GM23338 (cell line): Measurements from ENCODE around the gene HPS3.

ENCODE experiments used
- CREB1 ChIP-seq: fragments of 250-450 bp; sonication (Bioruptor Pico); IDR thresholded peaks from 2 replicates; pipeline ENCODE4 v1.5.0; 2020; ENCODE audit warnings: low read depth, mild to moderate bottlenecking, moderate library complexity
- CTCF ChIP-seq, 2 experiments: fragments of 200-600 bp in 1 of 2; sonication (generic) in 1 of 2; conservative IDR thresholded peaks; 2 replicates each; pipeline versions ENCODE4 v1.5.1 to v1.6.1; 2016 to 2017; ENCODE audit warnings: antibody characterized with exemption in 2 of 2, low read depth in 2 of 2, mild to moderate bottlenecking in 2 of 2, moderate library complexity in 1 of 2
- EZH2 ChIP-seq: fragments of 200-600 bp; sonication (generic); IDR thresholded peaks from one replicate; pipeline ENCODE4 v1.8.0; 2017; ENCODE audit warnings: antibody characterized with exemption, mild to moderate bottlenecking, low read depth; ENCODE audit not compliant: unreplicated experiment
- EZH2phosphoT487 ChIP-seq: fragments of 200-600 bp; sonication (generic); IDR thresholded peaks from one replicate; pipeline ENCODE4 v1.8.1; 2018; ENCODE audit warnings: antibody characterized with exemption; ENCODE audit not compliant: unreplicated experiment
- JUNB ChIP-seq: IDR thresholded peaks from one replicate; pipeline ENCODE4 v1.6.1; 2016; ENCODE audit warnings: antibody characterized with exemption; ENCODE audit not compliant: unreplicated experiment
- POLR2AphosphoS5 ChIP-seq: IDR thresholded peaks from 2 replicates; pipeline ENCODE4 v1.6.1; 2016; ENCODE audit warnings: antibody characterized with exemption, low read depth
- REST ChIP-seq: IDR thresholded peaks from one replicate; pipeline ENCODE4 v1.6.1; 2018; ENCODE audit warnings: antibody characterized with exemption; ENCODE audit not compliant: unreplicated experiment
- STAT1 ChIP-seq: IDR thresholded peaks from one replicate; pipeline ENCODE4 v1.6.1; 2016; ENCODE audit warnings: antibody characterized with exemption; ENCODE audit not compliant: unreplicated experiment
- ZNF114 ChIP-seq: fragments of 250-450 bp; sonication (Bioruptor Pico); IDR thresholded peaks from 2 replicates; pipeline ENCODE4 v1.5.0; 2020; ENCODE audit warnings: mild to moderate bottlenecking, moderate library complexity
- TF ChIP-seq, protein P1 (sequence below): IDR thresholded peaks from 2 replicates; pipeline ENCODE4 v1.6.1; 2016; ENCODE audit warnings: antibody characterized with exemption

DNA sequence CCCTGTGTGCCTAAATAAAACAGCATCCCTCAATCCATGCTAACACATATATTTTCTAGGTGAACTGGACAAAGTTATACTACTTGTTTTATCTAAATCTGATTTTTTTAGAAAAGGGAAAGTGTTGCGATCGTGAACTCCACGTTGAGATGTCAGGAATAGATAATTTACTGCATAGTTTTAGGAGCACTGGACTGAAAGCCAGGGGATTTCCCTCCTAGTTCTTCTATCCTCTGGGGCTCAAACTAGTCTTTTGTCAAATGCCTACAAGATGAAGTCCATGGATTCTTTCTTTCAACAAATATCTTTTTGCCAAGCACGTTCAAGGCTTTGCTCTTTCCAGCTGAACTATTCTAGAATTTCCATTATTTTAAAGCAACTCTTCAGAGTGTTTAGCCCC lies 617 bp upstream of the HPS3 start:
- no peak for TF ChIP-seq CTCF (conservative IDR thresholded peaks at IDR 0.05; ENCODE audit: low read depth in 2 of 2)
- no peak for TF ChIP-seq POLR2AphosphoS5
- TF ChIP-seq CREB1 (CRISPR knock-in tag) = no peak
- no peak for TF ChIP-seq REST
- no peak for TF ChIP-seq EZH2
- no peak for TF ChIP-seq EZH2phosphoT487
- no peak for TF ChIP-seq ZNF114 (CRISPR knock-in tag)
- TF ChIP-seq JUNB = no peak
- TF ChIP-seq, protein P1, sequence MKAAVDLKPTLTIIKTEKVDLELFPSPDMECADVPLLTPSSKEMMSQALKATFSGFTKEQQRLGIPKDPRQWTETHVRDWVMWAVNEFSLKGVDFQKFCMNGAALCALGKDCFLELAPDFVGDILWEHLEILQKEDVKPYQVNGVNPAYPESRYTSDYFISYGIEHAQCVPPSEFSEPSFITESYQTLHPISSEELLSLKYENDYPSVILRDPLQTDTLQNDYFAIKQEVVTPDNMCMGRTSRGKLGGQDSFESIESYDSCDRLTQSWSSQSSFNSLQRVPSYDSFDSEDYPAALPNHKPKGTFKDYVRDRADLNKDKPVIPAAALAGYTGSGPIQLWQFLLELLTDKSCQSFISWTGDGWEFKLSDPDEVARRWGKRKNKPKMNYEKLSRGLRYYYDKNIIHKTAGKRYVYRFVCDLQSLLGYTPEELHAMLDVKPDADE = no peak
- no peak for TF ChIP-seq STAT1
